Chondrocyte (in vitro differentiated cells): Measurements from ENCODE around the gene UBA1. TPM values are rescaled to one million over a fixed set of nuclear protein-coding genes. Genes with fewer than 3 reads are reported as not detected.

Experiments used
- DNase-seq: peaks from one replicate; pipeline ENCODE4 v3.0.0; 2021; ENCODE audit warnings: mixed read lengths, low spot score
- H3K27ac Mint-ChIP-seq: one replicate; pipeline ENCODE4 v1.8.0; 2021; ENCODE audit warnings: mild to moderate bottlenecking, moderate library complexity, mixed read lengths; ENCODE audit not compliant: unreplicated experiment
- H3K27me3 Mint-ChIP-seq: 2 replicates; pipeline ENCODE4 v1.8.0; 2021; ENCODE audit warnings: low read depth, mixed read lengths
- H3K36me3 Mint-ChIP-seq: 2 replicates; pipeline ENCODE4 v1.8.0; 2021; ENCODE audit warnings: low read depth, mixed read lengths
- H3K4me1 Mint-ChIP-seq: 2 replicates; pipeline ENCODE4 v1.8.0; 2021; ENCODE audit warnings: low read depth, mild to moderate bottlenecking, mixed read lengths
- H3K4me3 Mint-ChIP-seq: one replicate; pipeline ENCODE4 v1.8.0; 2021; ENCODE audit warnings: mild to moderate bottlenecking, moderate library complexity, mixed read lengths; ENCODE audit not compliant: unreplicated experiment
- H3K9me3 Mint-ChIP-seq: 2 replicates; pipeline ENCODE4 v1.8.0; 2021; ENCODE audit warnings: low read depth, mixed read lengths
- CTCF ChIP-seq: fragments of 200-600 bp; sonication (generic); IDR thresholded peaks from 2 replicates; pipeline ENCODE4 v1.5.0; 2021; ENCODE audit warnings: antibody characterized with exemption, mild to moderate bottlenecking, moderate library complexity
- total RNA-seq: library from RNA; stranded (reverse); gene quantifications from 3 replicates; pipeline ENCODE4 v1.2.1, GENCODE V29; 2021

UBA1 gene
- total RNA-seq, 1 donor from 2014 or later: 311 TPM

GRCh38 chrX:47184486-47184885 lies 9.1 kb upstream of the UBA1 start:
- H3K9me3 Mint-ChIP-seq: no peaks in the 10 kb centered on the region
- H3K4me3 Mint-ChIP-seq: no peak overlapping the region
- no peak overlapping the region for H3K27ac Mint-ChIP-seq

GRCh38 chrX:47185241-47185640 lies 8.4 kb upstream of the UBA1 start:
- DNase-seq: peak; percentile 94
- H3K9me3 Mint-ChIP-seq: no peaks in the 10 kb centered on the region
- H3K4me3 Mint-ChIP-seq: no peak overlapping the region
- peaks cover 6% of the 10 kb centered on the region for H3K36me3 Mint-ChIP-seq
- no peak for TF ChIP-seq CTCF
- no peaks in the 10 kb centered on the region for H3K27me3 Mint-ChIP-seq
- H3K4me1 Mint-ChIP-seq: no peaks in the 10 kb centered on the region
- H3K27ac Mint-ChIP-seq: no peak overlapping the region

More at GRCh38 chrX:47184486-47184885, 9.1 kb upstream of the UBA1 start:
- peak; percentile 57 for DNase-seq
- no peak for TF ChIP-seq CTCF
- H3K36me3 Mint-ChIP-seq: peaks cover 7% of the 10 kb centered on the region
- peaks cover under 1% of the 10 kb centered on the region for H3K4me1 Mint-ChIP-seq
- H3K27me3 Mint-ChIP-seq: no peaks in the 10 kb centered on the region

DNA sequence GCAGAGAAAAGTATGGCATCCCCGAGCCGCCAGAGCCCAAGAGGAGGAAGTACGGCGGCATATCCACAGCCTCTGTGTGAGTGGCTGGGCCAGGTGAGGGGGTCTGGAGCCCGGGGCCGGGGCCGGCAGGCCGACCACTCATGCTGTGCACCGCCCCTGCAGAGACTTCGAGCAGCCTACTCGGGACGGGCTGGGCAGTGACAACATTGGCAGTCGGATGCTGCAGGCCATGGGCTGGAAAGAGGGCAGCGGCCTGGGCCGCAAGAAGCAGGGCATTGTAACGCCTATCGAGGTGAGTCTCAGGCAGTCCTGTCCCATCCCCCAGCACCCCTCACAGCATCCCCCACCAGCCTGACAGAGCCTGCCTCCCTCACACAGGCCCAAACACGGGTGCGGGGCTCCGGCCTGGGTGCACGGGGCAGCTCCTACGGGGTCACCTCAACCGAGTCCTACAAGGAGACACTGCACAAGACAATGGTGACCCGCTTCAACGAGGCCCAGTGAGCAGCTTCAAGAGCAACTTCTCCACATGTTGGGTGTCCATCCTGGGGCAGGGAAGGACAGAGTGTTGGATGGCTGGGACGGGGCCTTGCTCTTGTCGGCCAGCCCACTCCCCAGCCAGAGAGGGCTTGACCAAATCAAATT lies 7.4 kb upstream of the UBA1 start:
- Mint-ChIP-seq H3K27ac (no peak overlapping the region), H3K27me3 (no peaks in the 10 kb centered on the region), H3K36me3 (peaks cover 6% of the 10 kb centered on the region), H3K9me3 (no peaks in the 10 kb centered on the region), H3K4me3 (no peak overlapping the region), H3K4me1 (peaks cover 4% of the 10 kb centered on the region)
- no peak for TF ChIP-seq CTCF
- peak; percentile 86 for DNase-seq

DNA sequence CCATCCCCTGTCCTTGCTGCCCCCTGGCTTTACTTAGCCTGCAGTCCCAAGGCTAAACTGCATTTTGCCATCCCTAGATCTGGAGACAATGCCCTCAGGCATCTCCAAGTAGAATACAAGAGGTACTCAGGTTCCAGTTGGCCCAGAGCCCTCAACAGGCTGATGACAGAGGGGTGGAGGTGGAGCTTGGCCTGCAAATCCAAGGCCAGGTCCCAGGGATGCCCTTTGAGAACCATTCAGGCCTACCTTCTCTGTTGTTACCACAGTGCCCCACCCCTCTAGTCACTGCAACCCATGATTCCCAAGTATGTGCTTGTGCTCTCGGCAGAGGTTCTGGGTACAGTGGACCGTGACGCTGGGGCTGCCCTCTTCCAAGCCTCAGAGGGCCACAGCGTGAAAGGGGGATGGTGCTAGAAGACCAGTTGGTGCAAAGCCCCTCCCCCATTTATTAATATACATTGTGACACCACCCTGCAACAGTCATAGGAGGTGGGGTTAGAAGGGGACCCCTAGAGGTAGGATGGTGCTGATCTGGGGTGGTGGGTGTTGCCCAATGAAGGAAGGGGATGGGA lies 6.4 kb upstream of the UBA1 start:
- H3K27ac Mint-ChIP-seq: no peak overlapping the region
- DNase-seq: peak; percentile 42
- no peak overlapping the region for H3K4me3 Mint-ChIP-seq
- H3K36me3 Mint-ChIP-seq: peaks cover 5% of the 10 kb centered on the region
- no peak for TF ChIP-seq CTCF
- H3K9me3 Mint-ChIP-seq: no peaks in the 10 kb centered on the region
- H3K27me3 Mint-ChIP-seq: no peaks in the 10 kb centered on the region
- peaks cover 12% of the 10 kb centered on the region for H3K4me1 Mint-ChIP-seq

- Mint-ChIP-seq H3K27ac (no peak overlapping the region), H3K4me3 (no peak overlapping the region), H3K9me3 (no peaks in the 10 kb centered on the region), H3K36me3 (peaks cover 5% of the 10 kb centered on the region), H3K27me3 (no peaks in the 10 kb centered on the region), H3K4me1 (peaks cover 32% of the 10 kb centered on the region)
- peak; percentile 86 for DNase-seq
- TF ChIP-seq CTCF: no peak
Observed at GRCh38 chrX:47189906-47190305, 3.7 kb upstream of the UBA1 start.
